Esophagus squamous epithelium (tissue), 5 donors: ENCODE measurements around the gene CPLX3. TPM values are rescaled to one million over a fixed set of nuclear protein-coding genes. Genes with fewer than 3 reads are reported as not detected.

Experiments used
- DNase-seq: peaks from one replicate; lab custom pipeline; 2025; lab: John Stamatoyannopoulos, UW
- H3K27ac ChIP-seq, 4 donors: fragments of 200-600 bp; sonication (generic); one replicate each; pipeline ENCODE4 v1.5.1; 2016 to 2019; ENCODE audit warnings: mild to moderate bottlenecking in 1 of 4
- H3K27me3 ChIP-seq, 4 donors: fragments of 200-600 bp; sonication (generic); 1 replicate in 3 of 4; 2 replicates in 1 of 4; pipeline versions ENCODE4 v1.5.1 to v1.6.0; 2017 to 2021; ENCODE audit warnings: antibody characterized with exemption in 1 of 4
- H3K36me3 ChIP-seq, 3 donors: fragments of 200-600 bp; sonication (generic); one replicate each; pipeline ENCODE4 v1.5.1; 2016 to 2019
- H3K4me1 ChIP-seq, 3 donors: fragments of 200-600 bp; sonication (generic); one replicate each; pipeline ENCODE4 v1.5.1; 2017 to 2019
- H3K4me3 ChIP-seq, 4 donors: fragments of 200-600 bp; sonication (generic); 1 replicate in 3 of 4; 2 replicates in 1 of 4; pipeline ENCODE4 v1.5.1; 2016 to 2019; ENCODE audit warnings: mild to moderate bottlenecking in 2 of 4, moderate library complexity in 1 of 4
- H3K9me3 ChIP-seq, 3 donors: fragments of 200-600 bp; sonication (generic); one replicate each; pipeline ENCODE4 v1.5.1; 2016 to 2019
- CTCF ChIP-seq, 6 experiments: fragments of 450-650 bp in 4 of 6; fragments of 200-600 bp in 2 of 6; sonication (generic) in 2 of 6; IDR thresholded peaks; one replicate each; pipeline ENCODE4 v1.5.1; 2016 to 2019; ENCODE audit warnings: antibody characterized with exemption in 6 of 6, mild to moderate bottlenecking in 4 of 6, moderate library complexity in 4 of 6
- POLR2A ChIP-seq, 4 donors: fragments of 450-650 bp; IDR thresholded peaks; one replicate each; pipeline ENCODE4 v1.6.1; 2017; ENCODE audit warnings: antibody characterized with exemption in 4 of 4, mild to moderate bottlenecking in 4 of 4, moderate library complexity in 3 of 4
- WGBS, 2 donors: methylation state at CpG; one replicate each; pipeline ENCODE4 v1.1.5; 2018; 5-methylcytosine and 5-hydroxymethylcytosine counted together
- intact Hi-C: fragments of 100-400 bp; cut with DNase I; formaldehyde crosslinking; loops from one replicate; pipeline ENCODE4 v1.15.0; 2022
- total RNA-seq, 4 donors: library from RNA; depleted of rRNA; stranded (reverse); fragments of >200 nt; gene quantifications; one replicate each; pipeline ENCODE4 v1.1.0, GENCODE V29; 2016
- donor health status: DM: yes; HTN: yes; CAD: no.

The CPLX3 gene
- total RNA-seq, 4 donors from 2014 or later = 0.11 TPM; not detected in 3

GRCh38 chr15:74789171-74789631, 37.2 kb upstream of the CPLX3 start:
- no peaks in the 10 kb centered on the region for H3K27me3 ChIP-seq
- intact Hi-C loops = no loop called here
- no peaks in the 10 kb centered on the region for H3K36me3 ChIP-seq
- H3K27ac ChIP-seq = peak overlapping the region; percentile 78 to 99 (median 92)
- H3K4me3 ChIP-seq = peak overlapping the region; percentile 12 to 96 (median 28)
- TF ChIP-seq POLR2A (IDR thresholded peaks at IDR 0.05) (peak in 1 of 4 donors; percentile 17), CTCF (IDR thresholded peaks at IDR 0.05) (no peak)
- no peak for DNase-seq
- peaks cover 90 to 100% (median 97%) of the 10 kb centered on the region in 3 donors for H3K4me1 ChIP-seq
- 6 to 20% methylated on average over 6 to 8 of the region's 14 CpGs for WGBS, 2 donors
- no peaks in the 10 kb centered on the region for H3K9me3 ChIP-seq

GRCh38 chr15:74789741-74790079, 36.7 kb upstream of the CPLX3 start:
- Histone ChIP-seq H3K9me3 (no peaks in the 10 kb centered on the region), H3K4me3 (peak overlapping the region in 3 of 4 donors; percentile 26 to 96 (median 31)), H3K4me1 (peaks cover 86 to 100% (median 95%) of the 10 kb centered on the region in 3 donors), H3K27ac (peak overlapping the region; percentile 78 to 99 (median 92)), H3K27me3 (no peaks in the 10 kb centered on the region), H3K36me3 (no peaks in the 10 kb centered on the region)
- TF ChIP-seq CTCF (IDR thresholded peaks at IDR 0.05) = no peak
- intact Hi-C loops = no loop called here
- 18 to 29% methylated on average over 3 of the region's 3 CpGs for WGBS, 2 donors
- no peak for DNase-seq

- 20 to 43% methylated on average over 11 to 13 of the region's 15 CpGs for WGBS, 2 donors
- peaks cover 86 to 100% (median 95%) of the 10 kb centered on the region in 3 donors for H3K4me1 ChIP-seq
- DNase-seq = no peak
- no peaks in the 10 kb centered on the region for H3K27me3 ChIP-seq
- peak overlapping the region; percentile 78 to 99 (median 92) for H3K27ac ChIP-seq
- H3K4me3 ChIP-seq = peak overlapping the region in 3 of 4 donors; percentile 26 to 96 (median 31)
- H3K9me3 ChIP-seq = no peaks in the 10 kb centered on the region
- TF ChIP-seq POLR2A (IDR thresholded peaks at IDR 0.05) = peak in 1 of 4 donors; percentile 22
- no peak for TF ChIP-seq CTCF (IDR thresholded peaks at IDR 0.05)
- intact Hi-C loops = no loop called here
- H3K36me3 ChIP-seq = no peaks in the 10 kb centered on the region
Observed at GRCh38 chr15:74790080-74790916, 36.1 kb upstream of the CPLX3 start.

- Histone ChIP-seq H3K9me3 (no peaks in the 10 kb centered on the region), H3K27me3 (no peaks in the 10 kb centered on the region), H3K27ac (peak overlapping the region in 3 of 4 donors; percentile 43 to 99 (median 95)), H3K4me3 (peak overlapping the region in 1 of 4 donors; percentile 31), H3K4me1 (peaks cover 80 to 100% (median 91%) of the 10 kb centered on the region in 3 donors), H3K36me3 (no peaks in the 10 kb centered on the region)
- whole genome bisulfite sequencing, 2 donors = 40 to 50% methylated on average over 1 of the region's 1 CpG
- TF ChIP-seq CTCF (IDR thresholded peaks at IDR 0.05) (no peak), POLR2A (IDR thresholded peaks at IDR 0.05) (no peak)
- DNase-seq = no peak
- intact Hi-C loops = no loop called here
Observed at GRCh38 chr15:74791007-74791406, 35.4 kb upstream of the CPLX3 start.

- TF ChIP-seq CTCF (IDR thresholded peaks at IDR 0.05) (no peak), POLR2A (IDR thresholded peaks at IDR 0.05) (no peak)
- H3K36me3 ChIP-seq = peaks cover 0 to 7% (median 0%) of the 10 kb centered on the region in 3 donors
- 63 to 86% methylated on average over 4 to 7 of the region's 7 CpGs for WGBS, 2 donors
- H3K9me3 ChIP-seq = no peaks in the 10 kb centered on the region
- peaks cover 74 to 100% (median 85%) of the 10 kb centered on the region in 3 donors for H3K4me1 ChIP-seq
- H3K27me3 ChIP-seq = no peaks in the 10 kb centered on the region
- intact Hi-C loops = no loop called here
- H3K27ac ChIP-seq = peak overlapping the region; percentile 47 to 99 (median 78)
- no peak overlapping the region for H3K4me3 ChIP-seq
- DNase-seq = no peak
Observed at GRCh38 chr15:74791667-74792066, 34.8 kb upstream of the CPLX3 start.
